Myometrial cell (primary cell): ENCODE data around the gene SLC37A4. TPM values are rescaled to one million over a fixed set of nuclear protein-coding genes. Genes with fewer than 3 reads are reported as not detected.

Experiments used
- total RNA-seq: library from RNA; depleted of rRNA; stranded (reverse); fragments of >200 nt; gene quantifications from 2 replicates; pipeline ENCODE4 v1.2.3, GENCODE V29; 2015

Gene SLC37A4
- 15.4 and 17.6 TPM in 2 replicates for total RNA-seq

DNA sequence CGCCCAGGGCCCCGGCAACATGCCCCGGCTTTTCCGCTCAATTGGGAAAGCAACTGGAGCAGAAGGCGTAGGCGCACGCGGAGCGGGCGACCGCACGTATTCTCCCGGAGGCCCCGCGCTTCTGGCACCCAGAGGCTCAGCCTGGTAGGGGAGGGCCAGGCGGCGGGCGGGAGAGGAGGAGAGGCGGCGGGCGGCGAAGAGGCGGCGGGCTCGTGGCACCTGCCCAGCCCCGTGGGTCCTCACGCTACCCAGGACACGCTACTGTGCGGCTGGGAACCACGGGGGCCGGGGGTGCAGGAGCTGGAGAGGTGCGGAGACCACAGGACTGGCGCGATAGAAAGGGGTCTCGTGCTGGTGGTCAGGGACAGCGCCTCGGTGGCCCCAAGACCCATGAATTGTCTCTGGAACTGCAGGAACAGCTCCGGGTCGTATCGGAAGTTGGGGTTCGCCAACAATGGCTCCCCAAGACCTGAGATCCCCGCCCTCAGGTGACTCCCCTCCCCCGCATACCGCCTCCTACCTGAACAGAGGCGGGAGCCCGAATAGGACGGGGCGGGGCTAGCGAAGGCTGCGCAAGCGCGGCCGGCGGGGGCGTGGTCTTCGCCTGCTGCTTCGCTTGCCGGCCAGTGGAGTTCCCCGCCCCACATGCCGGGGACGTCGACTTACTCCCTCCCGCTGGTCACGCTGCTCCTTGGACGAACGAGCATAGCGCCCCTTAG, at the start of gene SLC37A4:
TSS of gene SLC37A4 (minus strand) at position 549 of the 719 bp plus-strand sequence.

GRCh38 chr11:119067371-119068222, 36.9 kb upstream of the SLC37A4 start, which contains the start of gene VPS11:
Gene VPS11 (plus strand): TSS chr11:119067818. CDS start chr11:119067824, 6 bp downstream.

DNA sequence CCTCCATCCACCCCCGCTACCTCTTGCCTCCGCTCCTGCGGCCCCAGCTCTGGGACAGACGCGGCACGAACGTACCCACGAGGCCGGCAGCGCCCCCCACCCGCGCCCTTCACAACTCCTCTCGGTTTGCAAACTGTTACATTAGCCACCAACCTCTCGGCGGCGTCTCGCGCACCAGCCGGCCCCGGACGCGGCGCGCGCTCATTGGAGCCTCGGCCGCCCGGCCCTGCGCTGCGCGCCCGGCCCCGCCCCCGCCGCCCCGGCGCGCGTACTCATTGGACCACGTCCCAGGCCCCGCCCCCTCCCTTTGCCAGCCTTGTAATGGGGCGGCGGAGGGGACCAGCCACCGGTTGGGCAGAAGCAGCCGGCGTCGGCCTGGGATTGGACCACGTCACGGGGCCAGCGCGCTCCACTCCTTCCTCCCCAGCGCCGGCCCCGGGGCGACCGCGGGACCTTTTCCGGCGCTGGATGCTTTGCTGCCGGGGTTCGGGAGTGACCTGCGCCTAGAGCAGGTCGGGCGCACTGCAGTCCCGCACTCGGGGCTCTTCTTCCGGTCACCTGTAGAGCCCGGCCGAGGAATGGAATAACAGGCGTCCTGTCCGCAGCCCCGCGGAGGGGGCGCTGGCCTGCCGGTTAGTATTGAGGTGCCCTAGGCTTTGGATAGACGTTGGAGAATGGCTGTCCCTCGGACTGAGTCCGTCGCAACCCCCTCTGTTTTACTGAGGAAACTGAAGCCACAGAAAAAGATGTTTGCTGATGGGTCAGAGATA, 26.5 kb upstream of the SLC37A4 start, which contains the start of gene HYOU1:
TSS of gene HYOU1 (minus strand) at position 206 of the 770 bp plus-strand sequence. CDS start 1,045 bp downstream, outside the sequence.

GRCh38 chr11:119018074-119018938, 12.4 kb downstream of the SLC37A4 start, which contains the start of the genes RPS25 and TRAPPC4:
Gene RPS25 (minus strand): TSS chr11:119018343. CDS start chr11:119018284, 59 bp downstream.
Gene TRAPPC4 (plus strand): TSS chr11:119018766. CDS start chr11:119018796, 30 bp downstream.

GRCh38 chr11:118997627-118998387, 32.9 kb downstream of the SLC37A4 start, which contains the start of gene CENATAC:
Gene CENATAC (plus strand): TSS chr11:118998138. CDS start chr11:118998198, 60 bp downstream.

Other genes with a start within 250 kb of the SLC37A4 start
- 41.8 and 73.0 TPM in 2 replicates for gene DDX6, start 239.7 kb downstream of the SLC37A4 start, total RNA-seq
- not detected in 2 replicates for gene CXCR5, start 147.0 kb downstream of the SLC37A4 start, total RNA-seq
- 17.3 and 26.6 TPM in 2 replicates for gene BCL9L, start 105.0 kb downstream of the SLC37A4 start, total RNA-seq
- gene UPK2, start 74.6 kb downstream of the SLC37A4 start, total RNA-seq: not detected in 2 replicates
- gene FOXR1, start 59.1 kb downstream of the SLC37A4 start, total RNA-seq: not detected in 2 replicates
- 2.0 and 6.4 TPM in 2 replicates for gene CENATAC, start 32.7 kb downstream of the SLC37A4 start, total RNA-seq
- 1,299 and 1,315 TPM in 2 replicates for gene RPS25, start 12.5 kb downstream of the SLC37A4 start, total RNA-seq
- gene TRAPPC4, start 12.1 kb downstream of the SLC37A4 start, total RNA-seq: 64.3 and 95.9 TPM in 2 replicates
- 96.6 and 110 TPM in 2 replicates for gene HYOU1, start 26.3 kb upstream of the SLC37A4 start, total RNA-seq
- 20.5 and 20.7 TPM in 2 replicates for gene VPS11, start 36.9 kb upstream of the SLC37A4 start, total RNA-seq
- gene HMBS, start 54.0 kb upstream of the SLC37A4 start, total RNA-seq: 17.5 and 25.7 TPM in 2 replicates
- gene DPAGT1, start 71.0 kb upstream of the SLC37A4 start, total RNA-seq: 21.9 and 27.5 TPM in 2 replicates
- gene C2CD2L, start 76.5 kb upstream of the SLC37A4 start, total RNA-seq: 5.8 and 7.8 TPM in 2 replicates
- 7.8 and 12.4 TPM in 2 replicates for gene HINFP, start 90.7 kb upstream of the SLC37A4 start, total RNA-seq
- under 0.01 and 0.29 TPM in 2 replicates for gene ABCG4, start 118.2 kb upstream of the SLC37A4 start, total RNA-seq
- gene NLRX1, start 137.8 kb upstream of the SLC37A4 start, total RNA-seq: 16.0 and 23.1 TPM in 2 replicates
- not detected in 2 replicates for gene NHERF4, start 154.6 kb upstream of the SLC37A4 start, total RNA-seq
- 7.8 and 9.4 TPM in 2 replicates for gene CBL, start 175.5 kb upstream of the SLC37A4 start, total RNA-seq